ENCODE data around the gene PRKAA1.
"Not testable (repeated sequence)": the region's sequence is repeated elsewhere in the genome, so short reads cannot be mapped to it uniquely, and the experiment has no call there.

PRKAA1 gene

DNA sequence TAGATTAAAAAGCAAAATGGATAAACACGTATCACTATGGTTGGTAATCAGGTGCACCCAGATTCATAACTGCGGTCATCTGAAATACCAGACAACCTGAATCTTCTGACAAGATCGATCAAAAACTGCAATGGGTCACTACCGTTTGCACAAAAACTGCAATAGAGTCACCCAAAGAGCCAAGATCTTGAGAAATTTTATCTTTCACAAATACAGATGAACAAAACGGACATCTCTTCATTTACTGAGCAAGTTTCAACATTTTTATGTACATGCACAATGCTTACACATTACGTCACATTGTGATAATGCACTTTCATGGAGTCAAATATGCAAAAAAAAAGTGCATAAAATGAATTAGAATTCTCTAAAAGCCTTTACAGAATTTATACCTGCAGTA, 18.6 kb downstream of the PRKAA1 start:
- DNase-seq, result no peak

DNA sequence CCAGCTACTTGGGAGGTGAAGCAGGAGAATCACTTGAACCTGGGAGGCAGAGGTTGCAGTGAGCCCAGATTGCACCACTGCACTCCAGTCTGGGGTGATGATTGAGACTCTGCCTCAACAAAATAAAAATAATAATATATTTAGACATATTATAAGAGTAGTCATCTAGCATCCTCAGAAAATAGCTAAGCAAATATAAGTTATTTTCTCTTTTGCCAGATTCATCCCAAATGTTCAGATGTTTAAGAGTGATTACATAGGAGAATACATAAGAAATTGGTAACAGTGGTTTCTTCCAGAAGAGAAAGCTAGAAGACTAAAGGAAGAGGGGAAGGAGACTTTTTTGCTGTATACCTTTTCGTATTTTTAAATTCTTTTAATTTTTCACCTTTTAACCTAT, 20.0 kb downstream of the PRKAA1 start:
- no peak for DNase-seq

- no peak for DNase-seq
Observed at GRCh38 chr5:40776658-40776977, 21.6 kb downstream of the PRKAA1 start.

GRCh38 chr5:40775846-40776657, 22.1 kb downstream of the PRKAA1 start:
- DNase-seq, result no peak

DNA sequence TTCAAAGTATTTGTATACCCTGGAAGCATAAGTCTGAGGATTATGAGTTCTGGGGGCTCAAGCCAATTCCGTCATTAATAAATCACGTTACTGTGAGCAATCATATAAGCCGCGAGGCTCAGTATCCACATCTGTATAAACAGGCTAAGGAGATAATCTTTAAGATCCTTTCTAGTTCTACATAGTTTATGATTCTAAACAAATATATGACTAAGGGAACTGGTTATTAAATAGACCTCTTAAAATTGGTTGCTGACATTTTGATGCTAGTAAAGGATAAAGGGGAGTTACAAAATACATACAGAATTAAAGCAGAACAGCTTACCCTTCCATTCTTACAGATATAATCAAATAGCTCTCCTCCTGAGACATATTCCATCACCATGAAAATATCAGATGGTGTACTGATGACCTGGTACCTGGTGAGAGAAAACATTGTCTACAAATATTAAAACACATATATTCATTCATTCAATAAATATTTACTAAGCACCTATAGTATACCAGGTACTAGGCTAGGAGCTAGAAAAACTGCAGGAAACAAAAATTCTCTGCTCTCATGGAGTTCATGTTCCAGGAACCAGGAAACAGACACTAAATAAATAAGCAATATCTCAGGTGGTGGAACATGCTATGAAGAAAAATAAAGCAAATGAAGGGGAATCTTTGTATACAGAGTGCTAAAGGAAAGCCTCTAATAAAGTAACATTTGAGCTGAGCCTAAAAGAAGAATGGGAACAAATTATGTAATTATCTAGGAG, 22.9 kb downstream of the PRKAA1 start:
- no peak for DNase-seq

DNA sequence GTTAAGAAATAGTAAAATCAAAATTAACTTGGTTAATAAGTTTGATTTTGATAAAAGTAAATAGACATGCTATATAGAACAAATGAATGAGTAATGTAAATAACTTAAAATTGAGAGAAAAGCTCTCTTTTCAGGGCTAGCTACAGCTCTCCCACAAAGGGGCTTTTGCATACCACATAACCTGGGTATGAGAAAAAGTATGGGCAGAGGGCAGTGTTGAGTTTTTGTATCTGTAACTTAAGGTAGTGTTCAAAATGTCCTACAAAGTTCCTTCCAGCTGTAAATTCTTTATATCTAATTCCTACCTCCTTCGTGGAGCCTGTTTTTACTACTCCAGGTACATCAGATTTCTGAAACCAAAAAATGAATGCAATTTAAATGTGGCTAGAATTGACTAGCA, 23.6 kb downstream of the PRKAA1 start:
- no peak for DNase-seq

- no peak for DNase-seq
Observed at GRCh38 chr5:40770764-40771163, 27.4 kb downstream of the PRKAA1 start.

GRCh38 chr5:40762705-40763104, 35.5 kb downstream of the PRKAA1 start:
- no peak for DNase-seq

- no peak for DNase-seq
Observed at GRCh38 chr5:40757400-40757799, 40.8 kb downstream of the PRKAA1 start.

DNA sequence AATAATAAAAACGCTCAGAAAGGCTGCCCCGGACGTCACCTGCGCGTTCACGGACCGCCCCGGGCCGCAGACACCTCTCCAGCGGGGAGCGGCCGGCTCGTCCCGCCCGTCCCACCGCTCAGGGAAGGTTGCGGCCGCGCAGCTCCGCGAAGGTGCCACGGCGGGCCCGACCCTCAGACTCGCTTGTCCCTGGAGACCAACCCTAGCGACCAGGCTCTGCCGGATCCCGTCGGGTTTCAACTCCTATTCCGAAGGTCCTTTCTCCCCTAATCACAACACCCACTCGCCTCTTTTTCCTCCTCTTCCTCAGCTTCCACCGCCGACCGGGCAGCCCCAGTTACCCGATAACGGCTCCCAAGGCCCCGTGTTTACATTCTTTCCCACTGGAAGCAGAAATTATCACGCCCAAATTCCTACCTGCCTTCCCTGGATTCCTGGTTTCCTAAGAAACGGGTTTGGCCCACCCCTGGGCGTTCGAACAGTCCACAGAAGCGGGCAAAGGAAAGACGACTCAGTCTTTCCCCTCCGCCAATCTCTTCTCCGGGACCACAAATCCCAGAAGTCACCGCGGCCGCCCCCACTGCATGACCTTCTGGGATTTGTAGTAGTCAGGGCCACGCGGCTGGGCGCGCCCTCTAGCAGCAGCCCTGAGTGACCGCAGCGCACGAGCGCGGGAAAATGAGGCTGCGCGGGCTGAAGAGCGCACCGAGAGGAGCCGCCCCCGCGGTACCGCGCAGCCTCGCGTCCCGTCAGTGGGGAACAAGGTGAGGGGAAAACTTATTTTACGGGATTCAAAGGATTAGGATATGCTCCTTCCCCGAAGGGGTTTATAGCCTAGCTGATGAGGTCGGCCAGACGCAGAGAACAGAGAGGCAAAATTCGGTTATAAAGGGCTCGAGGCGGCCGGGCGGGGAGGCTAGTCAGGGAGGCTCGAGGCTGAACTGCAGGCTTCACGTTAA, 42.5 kb downstream of the PRKAA1 start, which contains the start of gene TTC33:
TSS of gene TTC33 (minus strand) at position 555 of the 959 bp plus-strand sequence. CDS start 8,943 bp downstream, outside the sequence.
- peak; percentile 94 for DNase-seq

DNA sequence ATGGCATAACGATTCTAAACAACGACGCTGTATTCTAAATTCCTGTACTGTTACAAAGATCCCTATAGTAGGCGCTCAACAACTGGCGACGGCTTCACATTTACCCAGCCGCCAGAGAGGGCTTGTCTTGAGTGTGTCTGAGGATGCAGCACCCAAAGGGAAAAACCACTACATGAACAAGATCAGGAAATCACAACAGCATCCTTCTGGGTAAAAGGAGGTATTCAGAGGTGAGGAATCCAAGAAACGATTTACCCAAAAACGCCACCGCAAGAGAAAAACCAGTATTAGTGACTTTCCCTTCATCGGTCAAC, 43.1 kb downstream of the PRKAA1 start:
- DNase-seq, result peak; percentile 82

DNA sequence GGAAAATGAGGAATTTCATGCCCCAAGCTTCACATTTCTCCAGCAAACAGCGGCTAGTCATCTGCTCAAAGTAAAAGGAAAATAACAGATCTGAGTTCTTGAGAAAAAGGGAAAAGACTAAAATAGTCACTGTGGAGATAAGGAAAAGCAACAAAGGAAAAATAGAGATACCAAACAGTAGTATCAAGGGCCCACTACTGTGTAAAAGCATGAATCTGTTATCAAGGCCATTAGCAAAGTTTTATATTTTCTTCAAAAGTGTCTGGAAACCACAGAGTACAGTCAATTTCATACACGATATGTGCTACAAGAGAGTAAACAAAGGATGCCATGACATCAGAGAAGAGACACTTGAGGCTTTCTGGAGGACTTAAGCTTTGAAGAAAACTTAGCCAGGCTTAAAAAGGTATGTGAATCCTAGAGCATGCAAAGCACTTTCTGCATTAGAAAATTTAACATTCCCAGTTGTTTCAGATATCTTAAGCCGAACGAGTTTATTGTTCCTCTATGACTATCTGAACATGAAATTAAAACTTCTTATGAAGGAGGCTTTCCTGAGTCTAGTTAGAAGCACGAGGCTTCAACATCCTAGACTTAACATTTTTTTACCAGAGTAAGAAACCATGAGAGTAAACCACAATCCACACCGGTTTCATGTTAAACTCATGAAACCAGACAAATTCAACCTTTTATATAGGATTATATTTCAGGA, 43.6 kb downstream of the PRKAA1 start:
- peak; percentile 13 for DNase-seq

DNA sequence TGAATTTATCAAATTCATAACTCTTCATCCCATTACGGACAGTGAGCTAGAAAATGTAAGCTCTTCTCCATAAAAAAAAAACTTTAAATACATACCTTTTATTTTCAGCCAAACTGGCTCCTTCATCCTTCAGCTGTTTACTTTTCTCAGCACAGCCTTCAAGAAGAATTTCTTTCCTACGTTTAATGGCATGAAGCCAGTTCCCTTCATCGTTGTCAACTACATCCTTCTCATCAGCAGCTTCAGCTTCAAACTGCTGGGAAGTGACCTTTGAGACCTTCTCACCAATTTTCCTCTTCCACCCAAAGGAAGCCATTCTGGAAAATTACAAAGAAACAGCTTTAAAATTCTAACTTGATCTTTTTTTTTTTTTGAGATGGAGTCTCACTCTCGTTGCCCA, 51.5 kb downstream of the PRKAA1 start:
- peak; percentile 6 for DNase-seq

DNA sequence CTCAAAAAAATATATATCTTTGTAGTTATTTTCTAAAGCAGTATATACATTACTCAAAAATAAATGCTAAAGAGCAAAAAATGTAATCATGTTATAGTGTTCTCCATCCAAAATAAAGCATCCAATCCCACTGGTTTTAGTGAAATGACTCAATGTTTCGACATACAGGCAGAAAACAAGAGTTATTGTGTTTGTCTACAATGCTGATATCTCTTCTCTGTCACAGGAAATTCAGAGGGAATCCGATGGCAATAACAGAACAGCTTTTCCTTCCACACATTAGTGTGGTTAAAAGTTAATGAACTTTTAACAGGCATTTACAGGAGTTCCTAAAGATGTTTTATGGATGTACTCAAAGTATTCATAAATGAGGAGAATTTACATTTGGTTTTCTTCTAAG, 54.4 kb downstream of the PRKAA1 start:
- no peak for DNase-seq

DNA sequence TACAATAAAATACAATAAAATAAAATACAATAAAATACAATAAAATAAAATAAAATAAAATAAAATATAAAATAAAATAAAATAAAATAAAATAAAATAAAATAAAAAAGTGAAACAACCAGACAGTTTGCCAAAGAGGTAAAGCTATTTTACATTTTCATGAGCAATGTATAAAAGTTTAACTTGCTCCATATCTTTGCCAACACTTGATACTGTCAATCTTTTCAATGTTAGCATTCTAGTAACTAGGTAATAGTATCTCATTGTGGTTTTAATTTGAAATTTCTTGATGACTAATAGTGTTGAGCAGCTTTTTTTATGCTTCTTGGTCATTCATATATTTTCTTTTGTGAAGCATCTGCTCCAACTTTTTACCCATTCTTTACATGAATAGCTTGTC, 59.7 kb downstream of the PRKAA1 start:
- DNase-seq, result peak; percentile 3

DNA sequence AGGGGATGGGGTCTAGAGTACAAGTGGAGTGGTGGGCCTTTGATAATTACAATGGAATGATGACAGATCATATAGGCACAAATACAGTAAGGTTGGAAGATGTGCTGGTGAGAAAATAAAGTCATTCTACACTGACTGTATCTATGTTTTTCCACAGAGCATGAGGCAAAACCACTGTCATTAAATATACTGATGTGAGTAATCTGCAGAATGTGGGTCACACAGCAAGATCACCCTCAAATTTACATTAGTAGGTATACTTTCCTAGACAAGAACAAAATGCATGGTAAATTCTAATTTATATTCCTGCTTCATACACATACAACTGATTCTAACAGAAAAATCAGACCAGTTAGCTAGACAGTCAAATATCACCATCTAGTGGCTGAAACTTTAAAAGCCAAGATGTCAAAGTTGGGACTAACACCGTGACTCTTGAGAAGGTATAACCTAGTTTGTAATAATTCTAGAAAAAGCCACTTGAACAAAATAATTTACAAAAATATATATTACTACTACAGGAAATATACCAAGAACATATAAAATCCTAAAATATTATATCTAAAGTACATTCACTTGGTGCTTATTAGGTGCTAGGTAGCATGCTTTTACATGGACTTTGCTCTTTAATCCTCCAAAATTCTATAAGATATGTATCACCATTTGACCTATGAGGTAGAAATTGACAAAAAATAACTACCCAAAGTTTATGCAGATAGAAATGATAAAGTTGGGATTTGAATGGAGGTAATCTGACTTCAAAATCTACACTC, 61.9 kb downstream of the PRKAA1 start:
- DNase-seq, result peak; percentile 63

GRCh38 chr5:40735609-40736008, 62.6 kb downstream of the PRKAA1 start:
- no peak for DNase-seq

- peak; percentile 32 for DNase-seq
Observed at GRCh38 chr5:40734986-40735385, 63.2 kb downstream of the PRKAA1 start.

DNA sequence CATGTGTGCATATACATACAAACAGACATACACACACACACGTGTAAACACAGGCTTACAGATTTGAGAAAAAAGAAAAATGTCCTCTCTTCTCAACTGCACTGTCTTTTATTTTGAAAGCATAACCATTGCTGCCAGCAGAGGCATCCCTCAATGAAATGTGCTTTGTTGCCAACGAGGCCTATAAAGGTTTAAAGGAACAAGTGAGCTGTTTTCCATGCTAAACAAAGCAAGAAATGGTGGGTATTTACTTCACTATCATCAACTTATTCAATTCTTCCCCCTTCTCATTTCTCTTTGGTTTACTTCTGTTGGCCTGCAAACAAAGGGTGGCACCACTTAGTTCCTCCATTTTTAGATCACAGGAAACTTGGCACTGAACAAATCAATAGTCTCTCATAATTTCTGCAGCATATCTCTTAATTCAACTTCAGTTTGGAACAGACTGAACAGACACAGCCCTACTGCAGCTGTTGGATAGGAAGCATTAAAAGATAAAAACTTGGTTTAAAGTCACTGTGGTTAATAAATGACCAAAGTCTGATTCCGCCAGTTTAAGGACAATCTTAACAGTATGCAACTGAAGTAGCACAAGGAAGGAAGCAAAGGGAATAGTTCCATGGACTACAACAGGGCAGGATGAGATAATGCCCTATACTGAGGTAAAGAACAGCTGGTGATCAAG, 64.2 kb downstream of the PRKAA1 start:
- DNase-seq, result no peak

- no peak for DNase-seq
Observed at GRCh38 chr5:40733434-40733833, 64.7 kb downstream of the PRKAA1 start.

GRCh38 chr5:40722497-40722911, 75.7 kb downstream of the PRKAA1 start:
- not testable (repeated sequence) for DNase-seq

Data from fibroblast of skin of scalp (primary cell).